Thyroid gland (tissue), 4 donors: ENCODE data around the gene IYD. TPM values are rescaled to one million over a fixed set of nuclear protein-coding genes. Genes with fewer than 3 reads are reported as not detected.
A peak's percentile ranks its signal among the peaks of the same experiment; 100 is the strongest.

Source experiments
- DNase-seq, 2 donors: peaks; one replicate each; pipeline ENCODE4 v3.0.0-alpha.2; 2019
- H3K27ac ChIP-seq, 3 donors: fragments of 200-600 bp; sonication (generic); 1 replicate in 2 of 3; 2 replicates in 1 of 3; pipeline ENCODE4 v1.5.1; 2016 to 2019; ENCODE audit warnings: mild to moderate bottlenecking in 1 of 3, moderate library complexity in 1 of 3
- H3K27me3 ChIP-seq: fragments of 200-600 bp; sonication (generic); one replicate; pipeline ENCODE4 v1.5.1; 2019
- H3K36me3 ChIP-seq, 2 donors: fragments of 200-600 bp; sonication (generic); one replicate each; pipeline ENCODE4 v1.5.1; 2016 to 2019
- H3K4me1 ChIP-seq, 2 donors: fragments of 200-600 bp; sonication (generic); one replicate each; pipeline ENCODE4 v1.5.1; 2017 to 2019
- H3K4me3 ChIP-seq, 3 donors: fragments of 200-600 bp; sonication (generic); replicated peaks in 1 of 3; 1 replicate in 2 of 3; 2 replicates in 1 of 3; pipeline ENCODE4 v1.5.1; 2016; ENCODE audit warnings: mild to moderate bottlenecking in 1 of 3
- H3K9me3 ChIP-seq: fragments of 200-600 bp; sonication (generic); one replicate; pipeline ENCODE4 v1.5.1; 2017
- CTCF ChIP-seq, 6 experiments: fragments of 200-600 bp in 3 of 6; fragments of 450-650 bp in 3 of 6; sonication (generic) in 3 of 6; IDR thresholded peaks; one replicate each; pipeline ENCODE4 v1.5.1; 2016 to 2019; ENCODE audit warnings: antibody characterized with exemption in 6 of 6, mild to moderate bottlenecking in 2 of 6, inconsistent platforms in 1 of 6, moderate library complexity in 1 of 6
- POLR2A ChIP-seq, 2 donors: fragments of 450-650 bp; IDR thresholded peaks; one replicate each; pipeline ENCODE4 v1.6.1; 2017; ENCODE audit warnings: antibody characterized with exemption in 2 of 2, mild to moderate bottlenecking in 2 of 2, moderate library complexity in 1 of 2
- WGBS, 2 donors: methylation state at CpG; one replicate each; pipeline ENCODE4 v1.1.5; 2017; 5-methylcytosine and 5-hydroxymethylcytosine counted together
- intact Hi-C: fragments of 100-400 bp; cut with DNase I; formaldehyde crosslinking; loops from one replicate; pipeline ENCODE4 v1.15.1; 2023
- small RNA-seq: library from RNA; depleted of rRNA; stranded (forward); fragments of <200 nt; gene quantifications from one replicate; pipeline ENCODE3, GENCODE V24; 2016
- total RNA-seq, 4 donors: library from RNA; depleted of rRNA; stranded (reverse); fragments of >200 nt; gene quantifications; one replicate each; pipeline ENCODE4 v1.2.3, GENCODE V29; 2016

The IYD gene
- total RNA-seq, 4 donors from 2014 or later: 571 to 1,038 (median 665) TPM

- WGBS, 2 donors: 93 to 96% methylated on average over 3 of the region's 3 CpGs
- Histone ChIP-seq H3K36me3 (no peaks in the 10 kb centered on the region), H3K4me1 (peaks cover 16 to 22% of the 10 kb centered on the region in 2 donors), H3K27me3 (no peaks in the 10 kb centered on the region), H3K27ac (no peak overlapping the region), H3K9me3 (no peaks in the 10 kb centered on the region), H3K4me3 (no peak overlapping the region)
- DNase-seq: no peak
- TF ChIP-seq POLR2A (IDR thresholded peaks at IDR 0.05) (no peak), CTCF (IDR thresholded peaks at IDR 0.05) (no peak)
- intact Hi-C loops: no loop called here
Observed at GRCh38 chr6:150450918-150451317, 82.1 kb downstream of the IYD start.

GRCh38 chr6:150451807-150452427 is 83.1 kb downstream of the IYD start:
- no peaks in the 10 kb centered on the region for H3K36me3 ChIP-seq
- peak overlapping the region; percentile 45 to 83 (median 74) for H3K27ac ChIP-seq
- H3K27me3 ChIP-seq: no peaks in the 10 kb centered on the region
- H3K4me1 ChIP-seq: peaks cover 16 to 22% of the 10 kb centered on the region in 2 donors
- H3K9me3 ChIP-seq: no peaks in the 10 kb centered on the region
- intact Hi-C loops: no loop called here
- no peak overlapping the region for H3K4me3 ChIP-seq
- no peak for DNase-seq
- no peak for TF ChIP-seq CTCF (IDR thresholded peaks at IDR 0.05)
- no peak for TF ChIP-seq POLR2A (IDR thresholded peaks at IDR 0.05)
- WGBS, 2 donors: 86% methylated on average over 13 of the region's 13 CpGs

- TF ChIP-seq CTCF (IDR thresholded peaks at IDR 0.05) (no peak), POLR2A (IDR thresholded peaks at IDR 0.05) (no peak)
- WGBS, 2 donors: 43 to 48% methylated on average over 16 to 18 of the region's 18 CpGs
- no peaks in the 10 kb centered on the region for H3K27me3 ChIP-seq
- peaks cover 16 to 22% of the 10 kb centered on the region in 2 donors for H3K4me1 ChIP-seq
- peak; percentile 81 to 84 for DNase-seq
- no peak overlapping the region for H3K4me3 ChIP-seq
- no peaks in the 10 kb centered on the region for H3K36me3 ChIP-seq
- H3K9me3 ChIP-seq: no peaks in the 10 kb centered on the region
- peak overlapping the region; percentile 45 to 83 (median 74) for H3K27ac ChIP-seq
- intact Hi-C loops: no loop called here
Observed at GRCh38 chr6:150452428-150453243, 83.8 kb downstream of the IYD start.

- Histone ChIP-seq H3K36me3 (no peaks in the 10 kb centered on the region), H3K4me3 (no peak overlapping the region), H3K4me1 (peaks cover 16 to 22% of the 10 kb centered on the region in 2 donors), H3K27ac (peak overlapping the region; percentile 0 to 83 (median 74)), H3K27me3 (no peaks in the 10 kb centered on the region), H3K9me3 (no peaks in the 10 kb centered on the region)
- intact Hi-C loops: no loop called here
- WGBS, 2 donors: 94 to 97% methylated on average over 2 of the region's 2 CpGs
- TF ChIP-seq CTCF (IDR thresholded peaks at IDR 0.05) (no peak), POLR2A (IDR thresholded peaks at IDR 0.05) (no peak)
- no peak for DNase-seq
Observed at GRCh38 chr6:150453357-150453756, 84.5 kb downstream of the IYD start.

Small RNA genes within 50 kb of the gene (small RNA-seq; reads per million reads assigned to genes)
- 0.28 reads per million for gene RNU4-7P

Other genes starting within 250 kb of the IYD start
- 100 to 1,000 TPM in 1 of 4 donors, 10 to 100 TPM in 3; 34.7 to 102 (median 79.7) TPM for gene PPP1R14C, start 226.0 kb upstream of the IYD start, total RNA-seq
- 10 to 100 TPM; 12.5 to 48.4 (median 32.3) TPM for gene PLEKHG1, start 230.9 kb downstream of the IYD start, total RNA-seq